GM23248 (cell line): ENCODE results near the gene BCL2L14. TPM values are rescaled to one million over a fixed set of nuclear protein-coding genes. Genes with fewer than 3 reads are reported as not detected.

Experiments
- DNase-seq: peaks from one replicate; pipeline ENCODE4 v3.0.0-alpha.2; 2015
- H2AFZ ChIP-seq: fragments of 200-600 bp; sonication (generic); 2 replicates; pipeline ENCODE4 v1.6.1; 2016; ENCODE audit warnings: antibody characterized with exemption
- H3F3A ChIP-seq: fragments of 200-600 bp; sonication (generic); 2 replicates; pipeline ENCODE4 v1.6.1; 2016; ENCODE audit warnings: mild to moderate bottlenecking, antibody characterized with exemption, mixed run types; ENCODE audit not compliant: insufficient read depth
- H3K27ac ChIP-seq: fragments of 200-600 bp; sonication (generic); 2 replicates; pipeline ENCODE4 v1.5.1; 2016; ENCODE audit warnings: mild to moderate bottlenecking
- H3K27me3 ChIP-seq: fragments of 200-600 bp; sonication (generic); replicated peaks from 2 replicates; pipeline ENCODE4 v1.6.1; 2016; ENCODE audit warnings: mild to moderate bottlenecking; ENCODE audit not compliant: insufficient read depth
- H3K36me3 ChIP-seq: fragments of 200-600 bp; sonication (generic); 2 replicates; pipeline ENCODE4 v1.6.1; 2016; ENCODE audit warnings: low read depth, mild to moderate bottlenecking
- H3K4me1 ChIP-seq: fragments of 200-600 bp; sonication (generic); 2 replicates; pipeline ENCODE4 v1.6.1; 2016; ENCODE audit warnings: mild to moderate bottlenecking; ENCODE audit not compliant: insufficient read depth
- H3K4me2 ChIP-seq: fragments of 200-600 bp; sonication (generic); one replicate; pipeline ENCODE4 v1.6.1; 2016; ENCODE audit warnings: mild to moderate bottlenecking; ENCODE audit not compliant: unreplicated experiment
- H3K4me3 ChIP-seq: fragments of 200-600 bp; sonication (generic); 2 replicates; pipeline ENCODE4 v1.5.1; 2016; ENCODE audit warnings: mild to moderate bottlenecking
- H3K79me2 ChIP-seq: fragments of 200-600 bp; sonication (generic); 2 replicates; pipeline ENCODE4 v1.6.1; 2016; ENCODE audit warnings: mild to moderate bottlenecking; ENCODE audit not compliant: insufficient read depth
- H3K9ac ChIP-seq: fragments of 200-600 bp; sonication (generic); 2 replicates; pipeline ENCODE4 v1.6.1; 2016; ENCODE audit warnings: mild to moderate bottlenecking
- H3K9me2 ChIP-seq: fragments of 200-600 bp; sonication (generic); 2 replicates; pipeline ENCODE4 v1.6.1; 2016; ENCODE audit warnings: mixed run types, mild to moderate bottlenecking, moderate library complexity; ENCODE audit not compliant: insufficient read depth
- H3K9me3 ChIP-seq: fragments of 200-600 bp; sonication (generic); one replicate; pipeline ENCODE4 v1.6.1; 2017; ENCODE audit warnings: low read depth
- H4K20me1 ChIP-seq: fragments of 200-600 bp; sonication (generic); 2 replicates; pipeline ENCODE4 v1.6.0; 2016; ENCODE audit not compliant: insufficient read depth
- EZH2 ChIP-seq: fragments of 200-600 bp; sonication (generic); IDR thresholded peaks from 2 replicates; pipeline ENCODE4 v1.6.1; 2018; ENCODE audit warnings: antibody characterized with exemption, mild to moderate bottlenecking; ENCODE audit not compliant: insufficient read depth, poor library complexity, severe bottlenecking
- EZH2phosphoT487 ChIP-seq: fragments of 200-600 bp; sonication (generic); IDR thresholded peaks from 2 replicates; pipeline ENCODE4 v1.6.1; 2018; ENCODE audit warnings: antibody characterized with exemption, moderate library complexity, mild to moderate bottlenecking, low read depth; ENCODE audit not compliant: insufficient read depth
- WGBS, 2 experiments: methylation state at CpG; one replicate each; pipeline ENCODE4 v1.1.6; 2015 to 2017; ENCODE audit warnings: low lambda C conversion rate in 2 of 2, low coverage in 1 of 2; ENCODE audit errors: missing lambda C conversion rate in 2 of 2; 5-methylcytosine and 5-hydroxymethylcytosine counted together
- in situ Hi-C: fragments of 300-500 bp; cut with MboI; formaldehyde crosslinking; loops from 2 replicates; pipeline ENCODE4 v1.15.0; 2020
- polyA plus RNA-seq: library from polyadenylated mRNA; unstranded; fragments of >200 nt; fragmentation: Nextera tagmentation; extraction: Ambion mirVana; gene quantifications from 2 replicates; pipeline ENCODE4 v1.2.1, GENCODE V29; 2016
- total RNA-seq: library from RNA; depleted of rRNA; stranded (reverse); fragments of >200 nt; shearing (Covaris generic); gene quantifications from 2 replicates; pipeline ENCODE4 v1.2.3, GENCODE V29; 2014

BCL2L14 gene
- total and polyA plus RNA-seq, 2 experiments from 2014 or later, result not detected

DNA sequence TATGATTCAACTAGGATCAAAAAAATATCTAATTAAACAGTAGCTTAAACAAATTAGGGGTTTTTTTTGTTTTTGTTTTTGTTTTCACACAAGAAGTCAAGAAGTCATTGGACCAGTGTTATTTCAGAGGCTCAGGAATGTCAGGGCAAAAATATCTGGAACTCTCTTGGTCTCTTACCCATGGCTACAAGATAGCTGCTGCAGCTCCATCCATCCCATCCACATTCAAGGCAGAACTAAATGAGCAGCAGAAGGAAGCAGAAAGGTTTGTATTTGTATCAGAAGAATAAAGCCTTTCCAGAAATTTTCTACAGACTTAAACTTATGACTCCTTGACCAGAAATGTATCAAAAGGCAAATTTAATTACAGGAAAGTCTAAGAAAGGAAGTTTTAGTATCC is 33.8 kb upstream of the BCL2L14 start:
- Histone ChIP-seq H3K9me2 (no peaks in the 10 kb centered on the region), H2AFZ (no peak overlapping the region)

DNA sequence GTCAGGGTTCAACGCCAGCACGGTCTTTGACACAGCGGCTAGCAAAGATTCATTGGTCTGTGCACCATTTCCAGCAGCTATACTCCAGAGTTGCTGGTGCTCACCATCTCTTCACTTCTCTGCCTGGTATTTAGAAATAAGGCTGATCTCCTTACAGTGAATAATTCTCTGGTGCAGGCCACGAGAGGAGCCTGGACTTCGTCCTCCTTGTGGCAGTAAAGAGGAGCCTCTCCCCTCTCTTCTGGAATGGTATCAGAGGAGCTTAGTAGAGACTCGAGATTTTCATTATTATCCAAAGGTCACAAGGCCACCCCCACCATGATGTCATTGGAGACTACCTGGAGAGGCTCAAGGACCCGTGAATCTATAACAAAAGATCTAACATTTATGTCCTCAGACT is 30.8 kb upstream of the BCL2L14 start:
- TF ChIP-seq EZH2phosphoT487, result no peak
- no peak for TF ChIP-seq EZH2
- Histone ChIP-seq H3K27me3 (no peaks in the 10 kb centered on the region), H3K4me2 (no peak overlapping the region), H3K9me2 (no peaks in the 10 kb centered on the region), H3K9me3 (no peaks in the 10 kb centered on the region), H3K27ac (no peak overlapping the region), H3K4me3 (no peak overlapping the region), H3K36me3 (no peaks in the 10 kb centered on the region), H3K4me1 (no peaks in the 10 kb centered on the region), H3F3A (no peaks in the 10 kb centered on the region), H4K20me1 (no peaks in the 10 kb centered on the region), H3K79me2 (no peaks in the 10 kb centered on the region), H3K9ac (no peak overlapping the region), H2AFZ (no peak overlapping the region)
- in situ Hi-C loops, result loop anchor here (10.0 kb wide), 1 partner anchor 455 kb away; no protein-coding TSS in a partner anchor
- 57 to 61% methylated on average over 7 of the region's 7 CpGs for WGBS, 2 experiments
- DNase-seq, result no peak

More for the DNA sequence above, 33.8 kb upstream of the BCL2L14 start:
- H3K4me1 ChIP-seq, result no peaks in the 10 kb centered on the region
- no peak for TF ChIP-seq EZH2phosphoT487
- no peak for TF ChIP-seq EZH2
- no peaks in the 10 kb centered on the region for H3K9me3 ChIP-seq
- no peaks in the 10 kb centered on the region for H3K27me3 ChIP-seq
- DNase-seq, result no peak
- no peaks in the 10 kb centered on the region for H3K79me2 ChIP-seq
- H3K9ac ChIP-seq, result no peak overlapping the region
- H3K36me3 ChIP-seq, result no peaks in the 10 kb centered on the region
- in situ Hi-C loops, result loop anchor here (10.0 kb wide), 1 partner anchor 452 kb away; no protein-coding TSS in a partner anchor
- no peaks in the 10 kb centered on the region for H4K20me1 ChIP-seq
- H3F3A ChIP-seq, result no peaks in the 10 kb centered on the region
- H3K4me3 ChIP-seq, result no peak overlapping the region
- H3K27ac ChIP-seq, result no peak overlapping the region
- no peak overlapping the region for H3K4me2 ChIP-seq

DNA sequence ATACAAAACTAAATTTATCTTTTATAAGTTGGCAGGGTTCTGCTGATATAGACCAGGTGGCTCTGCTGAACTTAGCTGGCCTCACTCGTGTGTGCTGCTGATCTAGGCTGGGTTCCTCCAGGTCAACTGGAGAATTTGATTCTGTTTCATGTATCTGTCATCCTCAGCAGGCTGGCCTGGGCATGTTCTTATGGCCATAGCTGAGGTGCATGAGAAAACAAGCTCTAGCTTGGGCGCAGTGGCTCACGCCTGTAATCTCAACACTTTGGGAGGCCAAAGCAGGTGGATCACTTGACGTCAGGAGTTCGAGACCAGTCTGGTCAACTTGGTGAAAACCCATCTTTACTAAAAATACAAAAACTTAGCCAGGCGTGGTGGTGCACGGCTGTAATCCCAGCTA is 24.3 kb upstream of the BCL2L14 start:
- Histone ChIP-seq H3K4me1 (no peaks in the 10 kb centered on the region), H3K4me2 (no peak overlapping the region), H3K27me3 (no peaks in the 10 kb centered on the region), H3K9me3 (no peaks in the 10 kb centered on the region), H2AFZ (no peak overlapping the region), H3K9me2 (no peaks in the 10 kb centered on the region), H3K4me3 (no peak overlapping the region), H3K36me3 (no peaks in the 10 kb centered on the region), H3K27ac (no peak overlapping the region), H4K20me1 (no peaks in the 10 kb centered on the region), H3K9ac (no peak overlapping the region), H3F3A (no peaks in the 10 kb centered on the region), H3K79me2 (no peaks in the 10 kb centered on the region)
- in situ Hi-C loops, result no loop called here
- 70 to 78% methylated on average over 7 of the region's 7 CpGs for WGBS, 2 experiments
- DNase-seq, result no peak
- TF ChIP-seq EZH2 (no peak), EZH2phosphoT487 (no peak)

DNA sequence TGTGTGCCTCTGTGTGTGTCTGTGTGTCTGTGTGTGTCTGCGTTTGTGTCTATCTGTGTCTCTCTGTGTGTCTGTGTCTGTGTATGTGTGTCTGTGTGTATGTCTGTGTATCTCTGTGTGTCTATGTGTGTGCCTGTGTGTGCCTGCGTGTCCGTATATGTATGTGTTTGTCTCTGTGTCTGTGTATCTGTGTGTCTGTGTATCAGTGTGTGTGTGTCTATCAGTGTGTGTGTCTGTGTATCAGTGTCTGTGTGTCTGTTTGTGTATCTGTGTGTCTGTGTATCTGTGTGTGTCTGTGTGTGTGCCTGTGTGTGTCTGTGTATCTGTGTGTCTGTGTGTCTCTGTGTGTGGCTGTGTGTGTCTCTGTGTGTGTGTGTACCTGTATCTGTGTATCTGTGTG is 23.1 kb upstream of the BCL2L14 start:
- Histone ChIP-seq H4K20me1 (no peaks in the 10 kb centered on the region), H3K36me3 (no peaks in the 10 kb centered on the region), H3K9me3 (no peaks in the 10 kb centered on the region), H3K27me3 (no peaks in the 10 kb centered on the region), H3K9ac (no peak overlapping the region), H3K79me2 (no peaks in the 10 kb centered on the region), H3K27ac (no peak overlapping the region), H3K4me2 (no peak overlapping the region), H3F3A (no peaks in the 10 kb centered on the region), H3K4me3 (no peak overlapping the region), H3K9me2 (no peaks in the 10 kb centered on the region), H3K4me1 (no peaks in the 10 kb centered on the region), H2AFZ (no peak overlapping the region)
- 42 to 54% methylated on average over 3 of the region's 3 CpGs for WGBS, 2 experiments
- in situ Hi-C loops, result no loop called here
- no peak for DNase-seq
- TF ChIP-seq EZH2phosphoT487 (no peak), EZH2 (no peak)

DNA sequence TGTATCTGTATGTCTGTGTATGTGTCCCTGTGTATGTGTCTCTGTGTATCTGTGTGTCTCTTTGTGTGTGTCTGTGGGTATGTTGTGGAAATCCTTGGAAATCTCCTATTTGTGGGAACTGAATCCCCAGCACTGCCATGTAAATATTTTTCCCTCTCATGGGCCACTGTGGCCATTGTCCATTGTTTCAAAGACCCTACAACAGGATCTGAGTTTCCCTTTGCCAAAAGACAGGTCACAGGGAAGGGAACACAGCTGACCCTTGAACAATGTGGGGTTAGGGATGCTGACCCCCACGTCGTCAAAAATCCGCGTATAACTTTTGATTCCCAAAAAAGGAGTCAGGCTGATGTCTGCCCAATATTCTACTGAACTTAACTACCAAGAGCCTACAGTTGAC is 22.5 kb upstream of the BCL2L14 start:
- Histone ChIP-seq H2AFZ (no peak overlapping the region), H3K27ac (no peak overlapping the region), H3K27me3 (no peaks in the 10 kb centered on the region), H3K9me2 (no peaks in the 10 kb centered on the region), H3K4me2 (no peak overlapping the region), H3K4me3 (no peak overlapping the region), H3K79me2 (no peaks in the 10 kb centered on the region), H3K36me3 (no peaks in the 10 kb centered on the region), H3F3A (no peaks in the 10 kb centered on the region), H4K20me1 (no peaks in the 10 kb centered on the region), H3K4me1 (no peaks in the 10 kb centered on the region), H3K9ac (no peak overlapping the region), H3K9me3 (no peaks in the 10 kb centered on the region)
- DNase-seq, result no peak
- no peak for TF ChIP-seq EZH2phosphoT487
- TF ChIP-seq EZH2, result no peak
- 66 to 73% methylated on average over 4 of the region's 4 CpGs for WGBS, 2 experiments
- in situ Hi-C loops, result no loop called here
